B cell (primary cell): ENCODE data around the gene FAM174C. TPM values are rescaled to one million over a fixed set of nuclear protein-coding genes. Genes with fewer than 3 reads are reported as not detected.
"Not testable (repeated sequence)": the region's sequence is repeated elsewhere in the genome, so short reads cannot be mapped to it uniquely, and the experiment has no call there.

Experiments
- ATAC-seq: fragments of 200-7000 bp; cut with Tn5 transposase; one replicate; pipeline ENCODE4 v1.10.0; 2021; ENCODE audit warnings: low read depth, mild to moderate bottlenecking, moderate number of reproducible peaks, moderate library complexity
- CTCF ChIA-PET: fragments of 350-600 bp; sonication (Branson Sonifier 250); formaldehyde crosslinking; loops from one replicate; lab custom pipeline; 2021; ENCODE audit warnings: antibody characterized with exemption, inconsistent platforms; lab: Charles Lee
- POLR2A ChIA-PET: fragments of 350-600 bp; sonication (Branson Sonifier 250); formaldehyde crosslinking; loops from one replicate; lab custom pipeline; 2021; ENCODE audit warnings: antibody characterized with exemption; lab: Charles Lee
- DNase-seq: peaks from one replicate; pipeline ENCODE4 v3.0.0; 2013
- H2AFZ ChIP-seq: 2 replicates; pipeline ENCODE4 v1.6.1; 2012; ENCODE audit warnings: mild to moderate bottlenecking, low read depth, low read length; ENCODE audit not compliant: insufficient read depth, poor library complexity, severe bottlenecking
- H3K27ac ChIP-seq, 2 donors: 1 replicate in 1 of 2; 2 replicates in 1 of 2; pipeline ENCODE4 v1.5.1; 2012 to 2013; ENCODE audit warnings: low read length in 2 of 2, mild to moderate bottlenecking in 2 of 2, moderate library complexity in 1 of 2
- H3K27me3 ChIP-seq, 4 experiments: fragments of 200-600 bp in 1 of 4; sonication (generic) in 1 of 4; replicated peaks in 1 of 4; 1 replicate in 2 of 4; 2 replicates in 2 of 4; pipeline versions ENCODE4 v1.6.1 to v1.7.0; 2013 to 2016; ENCODE audit warnings: low read length in 3 of 4, mild to moderate bottlenecking in 2 of 4, mixed read lengths in 1 of 4, moderate library complexity in 1 of 4; ENCODE audit not compliant: insufficient read depth in 4 of 4, control insufficient read depth in 3 of 4; ENCODE audit errors: control extremely low read depth in 1 of 4
- H3K36me3 ChIP-seq, 2 experiments: replicated peaks in 1 of 2; 1 replicate in 1 of 2; 2 replicates in 1 of 2; pipeline versions ENCODE4 v1.6.1 to v1.7.1; 2013; ENCODE audit warnings: low read length in 1 of 2; ENCODE audit not compliant: insufficient read depth in 2 of 2, control insufficient read depth in 1 of 2; ENCODE audit errors: control extremely low read depth in 1 of 2, extremely low read depth in 1 of 2
- H3K4me1 ChIP-seq, 2 donors: fragments of 200-600 bp in 1 of 2; sonication (generic) in 1 of 2; 1 replicate in 1 of 2; 2 replicates in 1 of 2; pipeline versions ENCODE4 v1.5.1 to v1.6.1; 2013 to 2017; ENCODE audit warnings: low read length in 2 of 2; ENCODE audit not compliant: control insufficient read depth in 2 of 2, insufficient read depth in 2 of 2
- H3K4me2 ChIP-seq: replicated peaks from 2 replicates; pipeline ENCODE3; 2012; ENCODE audit warnings: mild to moderate bottlenecking, low read depth, low read length; ENCODE audit not compliant: poor library complexity, severe bottlenecking
- H3K4me3 ChIP-seq, 5 experiments: fragments of 200-600 bp in 1 of 5; sonication (generic) in 1 of 5; 1 replicate in 3 of 5; 2 replicates in 2 of 5; pipeline versions ENCODE4 v1.5.1 to v1.7.0; 2011 to 2016; ENCODE audit warnings: low read length in 4 of 5, mild to moderate bottlenecking in 4 of 5, low read depth in 2 of 5, control low read depth in 1 of 5, moderate library complexity in 1 of 5; ENCODE audit not compliant: insufficient read depth in 1 of 5; ENCODE audit errors: control extremely low read depth in 1 of 5, extremely low read depth in 1 of 5
- H3K79me2 ChIP-seq: fragments of 200-600 bp; sonication (generic); one replicate; pipeline ENCODE4 v1.6.0; 2016; ENCODE audit warnings: low read length; ENCODE audit not compliant: control insufficient read depth, insufficient read depth
- H3K9ac ChIP-seq: fragments of 200-600 bp; sonication (generic); 2 replicates; pipeline ENCODE4 v1.6.1; 2017; ENCODE audit warnings: mild to moderate bottlenecking, low read length, moderate library complexity
- H3K9me3 ChIP-seq, 3 donors: one replicate each; pipeline versions ENCODE4 v1.6.1 to v1.7.1; 2013; ENCODE audit warnings: low read length in 2 of 3; ENCODE audit not compliant: control insufficient read depth in 2 of 3, insufficient read depth in 1 of 3; ENCODE audit errors: control extremely low read depth in 1 of 3
- H4K20me1 ChIP-seq: 2 replicates; pipeline ENCODE4 v1.6.0; 2012; ENCODE audit warnings: mild to moderate bottlenecking, low read length; ENCODE audit not compliant: insufficient read depth, control insufficient read depth, poor library complexity, severe bottlenecking
- H3K27ac Mint-ChIP-seq: one replicate; pipeline ENCODE4 v1.8.0; 2021; ENCODE audit warnings: mixed read lengths
- H3K27me3 Mint-ChIP-seq: one replicate; pipeline ENCODE4 v1.8.0; 2021; ENCODE audit warnings: mixed read lengths
- H3K4me1 Mint-ChIP-seq: one replicate; pipeline ENCODE4 v1.8.0; 2021; ENCODE audit warnings: mixed read lengths
- H3K4me3 Mint-ChIP-seq: one replicate; pipeline ENCODE4 v1.8.0; 2021; ENCODE audit warnings: mixed read lengths
- H3K9me3 Mint-ChIP-seq: one replicate; pipeline ENCODE4 v1.8.0; 2022; ENCODE audit warnings: mixed read lengths; ENCODE audit not compliant: insufficient read depth
- EZH2 ChIP-seq: IDR thresholded peaks from 2 replicates; pipeline ENCODE4 v1.6.1; 2012; ENCODE audit warnings: borderline replicate concordance, low read depth, mild to moderate bottlenecking, moderate library complexity, low read length; ENCODE audit not compliant: insufficient read depth, poor library complexity, severe bottlenecking
- WGBS: methylation state at CpG from one replicate; pipeline ENCODE4 v1.1.5; 2013; ENCODE audit warnings: missing lambda C conversion rate; ENCODE audit not compliant: insufficient coverage; 5-methylcytosine and 5-hydroxymethylcytosine counted together
- intact Hi-C: fragments of 100-400 bp; cut with micrococcal nuclease; formaldehyde crosslinking; loops from one replicate; pipeline ENCODE4 v1.10.0; 2022
- polyA plus RNA-seq: library from polyadenylated mRNA; depleted of rRNA; stranded (reverse); fragments of >200 nt; gene quantifications from 2 replicates; pipeline ENCODE4 v1.2.3, GENCODE V29; 2012
- total RNA-seq, 2 donors: library from RNA; stranded (reverse); fragments of 120-200 nt in 1 of 2; gene quantifications; 1 replicate in 1 of 2; 2 replicates in 1 of 2; pipeline versions ENCODE4 v1.2.3 to v1.2.4, GENCODE V29; 2013 to 2022
- TF ChIP-seq, protein P1 (sequence below): fragments of 200-600 bp; IDR thresholded peaks from one replicate; pipeline ENCODE4 v1.8.0; 2022; ENCODE audit warnings: antibody characterized with exemption, mild to moderate bottlenecking

The FAM174C gene
- total and polyA plus RNA-seq, 2 donors (not counting 1 experiment from before 2014, with no cell fraction given) = 41.1 to 70.6 TPM

GRCh38 chr19:1245494-1246264 is 29.7 kb upstream of the FAM174C start:
- Mint-ChIP-seq H3K4me3 (no peak overlapping the region), H3K9me3 (no peaks in the 10 kb centered on the region), H3K4me1 (peaks cover 26% of the 10 kb centered on the region), H3K27ac (peak overlapping the region; percentile 46), H3K27me3 (no peaks in the 10 kb centered on the region)
- WGBS = 86% methylated on average over 22 of the region's 26 CpGs
- Histone ChIP-seq H3K4me3 (no peak overlapping the region), H3K27me3 (no peaks in the 10 kb centered on the region), H3K27ac (no peak overlapping the region), H3K36me3 (peaks cover 0 to 4% of the 10 kb centered on the region in 2 experiments), H3K4me2 (peak overlapping the region; percentile 90), H3K4me1 (peaks cover 33 to 52% of the 10 kb centered on the region in 2 donors), H3K9ac (no peak overlapping the region), H4K20me1 (peaks cover 22% of the 10 kb centered on the region), H3K9me3 (no peaks in the 10 kb centered on the region), H3K79me2 (peaks cover 29% of the 10 kb centered on the region), H2AFZ (no peak overlapping the region)
- ChIA-PET POLR2A (interaction anchor here (0.6 to 7.8 kb wide), 6 partner anchors 9 to 299 kb away, joined by 3 to 402 read pairs (median 12); partner anchors contain the start of genes CIRBP and FAM174C), CTCF (interaction anchor here (0.5 to 8.0 kb wide), 10 partner anchors 8 to 382 kb away, joined by 3 to 658 read pairs (median 19); partner anchors contain the start of genes ABCA7, CIRBP and FAM174C)
- DNase-seq (peak; percentile 46), ATAC-seq (no peak)
- TF ChIP-seq EZH2 = no peak
- TF ChIP-seq, protein P1, sequence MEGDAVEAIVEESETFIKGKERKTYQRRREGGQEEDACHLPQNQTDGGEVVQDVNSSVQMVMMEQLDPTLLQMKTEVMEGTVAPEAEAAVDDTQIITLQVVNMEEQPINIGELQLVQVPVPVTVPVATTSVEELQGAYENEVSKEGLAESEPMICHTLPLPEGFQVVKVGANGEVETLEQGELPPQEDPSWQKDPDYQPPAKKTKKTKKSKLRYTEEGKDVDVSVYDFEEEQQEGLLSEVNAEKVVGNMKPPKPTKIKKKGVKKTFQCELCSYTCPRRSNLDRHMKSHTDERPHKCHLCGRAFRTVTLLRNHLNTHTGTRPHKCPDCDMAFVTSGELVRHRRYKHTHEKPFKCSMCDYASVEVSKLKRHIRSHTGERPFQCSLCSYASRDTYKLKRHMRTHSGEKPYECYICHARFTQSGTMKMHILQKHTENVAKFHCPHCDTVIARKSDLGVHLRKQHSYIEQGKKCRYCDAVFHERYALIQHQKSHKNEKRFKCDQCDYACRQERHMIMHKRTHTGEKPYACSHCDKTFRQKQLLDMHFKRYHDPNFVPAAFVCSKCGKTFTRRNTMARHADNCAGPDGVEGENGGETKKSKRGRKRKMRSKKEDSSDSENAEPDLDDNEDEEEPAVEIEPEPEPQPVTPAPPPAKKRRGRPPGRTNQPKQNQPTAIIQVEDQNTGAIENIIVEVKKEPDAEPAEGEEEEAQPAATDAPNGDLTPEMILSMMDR = no peak
- intact Hi-C loops = loop anchor here (10.0 kb wide), 3 partner anchors 221 to 1939 kb away; partner anchors contain the start of genes CNN2, NCLN, RNU6-2 and TMEM259

DNA sequence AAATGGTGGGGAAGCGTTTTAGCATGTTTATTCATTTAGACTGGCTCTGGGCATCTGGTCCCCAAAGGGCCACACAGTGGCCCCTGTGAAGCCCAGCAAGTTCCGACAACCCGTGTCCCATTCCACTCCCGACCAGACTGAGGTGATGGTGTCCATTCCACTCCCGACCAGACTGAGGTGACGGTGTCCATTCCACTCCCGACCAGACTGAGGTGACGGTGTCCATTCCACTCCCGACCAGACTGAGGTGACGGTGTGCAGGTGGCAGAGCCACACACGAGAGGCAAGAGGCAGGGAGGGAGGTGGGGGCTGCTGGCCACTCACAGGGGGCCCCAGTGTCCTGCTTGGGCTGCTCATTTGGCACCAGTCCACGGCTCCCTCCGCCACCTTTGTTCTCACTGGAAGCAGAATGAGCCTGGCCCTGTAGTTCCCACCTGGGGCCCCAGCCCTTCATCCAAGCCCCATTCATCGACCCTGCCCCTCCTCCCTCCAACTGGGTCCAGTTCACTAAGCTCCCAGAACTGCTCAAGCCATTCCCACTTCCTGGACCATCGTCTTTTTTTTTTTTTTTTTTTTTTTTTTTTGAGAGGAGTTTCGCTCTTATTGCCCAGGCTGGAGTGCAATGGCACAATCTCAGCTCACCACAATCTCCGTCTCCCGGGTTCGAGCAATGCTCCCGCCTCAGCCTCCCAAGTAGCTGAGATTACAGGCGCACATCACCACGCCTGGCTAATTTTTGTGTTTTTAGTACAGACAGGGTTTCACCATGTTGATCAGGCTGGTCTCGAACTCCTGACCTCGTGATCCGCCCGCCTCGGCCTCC is 28.9 kb upstream of the FAM174C start:
- H3K79me2 ChIP-seq = peaks cover 36% of the 10 kb centered on the region
- peak overlapping the region; percentile 61 for H3K27ac Mint-ChIP-seq
- 89% methylated on average over 19 of the region's 27 CpGs for WGBS

More for the DNA sequence above, 28.9 kb upstream of the FAM174C start:
- H3K9me3 Mint-ChIP-seq, H2AFZ ChIP-seq, H3K4me3 ChIP-seq, H3K36me3 ChIP-seq, H3K27me3 Mint-ChIP-seq, H3K9me3 ChIP-seq, H3K9ac ChIP-seq, H3K4me2 ChIP-seq, ATAC-seq, H3K27ac ChIP-seq, H3K27me3 ChIP-seq: not testable (repeated sequence)
- intact Hi-C loops = loop anchor here (10.0 kb wide), 3 partner anchors 222 to 1938 kb away; partner anchors contain the start of genes CNN2, NCLN, RNU6-2 and TMEM259
- H3K4me3 Mint-ChIP-seq = peak overlapping the region; percentile 26
- Histone ChIP-seq H4K20me1 (peaks cover 25% of the 10 kb centered on the region), H3K4me1 (peaks cover 27 to 49% of the 10 kb centered on the region in 2 donors)
- peak; percentile 42 for DNase-seq
- peaks cover 26% of the 10 kb centered on the region for H3K4me1 Mint-ChIP-seq
- POLR2A ChIA-PET = interaction anchor here (0.6 to 7.8 kb wide), 6 partner anchors 8 to 40 kb away, joined by 5 to 402 read pairs (median 12); partner anchors contain the start of genes CIRBP and FAM174C
- CTCF ChIA-PET = interaction anchor here (0.5 to 8.0 kb wide), 4 partner anchors 19 to 126 kb away, joined by 4 to 658 read pairs (median 42); partner anchors contain the start of genes CIRBP and FAM174C
